ENCODE results near the gene CELSR2. TPM values are rescaled to one million over a fixed set of nuclear protein-coding genes. Genes with fewer than 3 reads are reported as not detected.
"Not testable (repeated sequence)": the region's sequence is repeated elsewhere in the genome, so short reads cannot be mapped to it uniquely, and the experiment has no call there.

Gene CELSR2
- polyA plus RNA-seq, 10 donors = 2.5 to 7.9 (median 4.2) TPM

DNA sequence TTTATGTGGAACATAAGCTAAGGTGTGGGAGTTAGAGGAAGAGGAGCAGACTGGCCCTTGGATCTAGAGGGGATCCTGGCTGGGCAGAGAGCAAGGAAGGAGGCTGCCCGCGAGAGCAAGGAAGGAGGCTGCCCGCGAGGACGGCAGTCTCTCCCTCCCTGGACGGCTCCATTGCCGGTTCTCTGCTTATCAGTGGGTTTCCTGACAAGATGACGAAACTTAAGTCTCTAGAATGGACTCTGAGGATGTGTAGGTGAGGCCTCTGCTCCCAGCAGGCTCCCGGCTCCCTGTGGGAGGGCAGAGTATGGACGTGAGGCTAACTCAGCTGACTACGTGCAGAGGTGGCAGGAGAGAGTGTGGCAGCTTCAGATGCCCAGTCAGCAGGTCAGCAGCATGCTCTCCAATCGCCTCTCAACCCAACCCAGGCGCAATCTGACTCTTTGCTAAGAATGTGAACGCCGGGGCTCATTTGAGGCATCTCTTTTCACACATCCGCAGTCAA lies 51.4 kb downstream of the CELSR2 start:
- no peak for DNase-seq

DNA sequence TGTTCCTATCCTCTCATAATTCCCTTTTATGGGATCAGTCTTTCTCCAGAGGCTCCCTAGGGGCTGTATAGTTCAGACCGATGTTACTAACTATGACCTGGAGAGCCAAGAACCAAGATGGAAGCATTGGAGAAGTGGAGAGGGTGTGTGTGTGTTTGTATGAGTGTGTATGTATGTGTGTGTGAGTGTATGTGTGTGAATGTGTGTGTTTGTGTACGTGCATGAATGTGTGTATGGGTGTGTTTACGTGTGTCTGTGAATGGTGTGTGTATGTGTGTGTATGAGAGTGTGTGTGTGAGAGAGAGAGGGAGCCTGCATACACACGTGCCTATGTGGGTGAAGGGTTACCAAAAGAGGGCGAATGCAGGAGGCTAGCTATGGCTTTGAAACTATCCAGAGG lies 52.5 kb downstream of the CELSR2 start:
- DNase-seq = no peak

DNA sequence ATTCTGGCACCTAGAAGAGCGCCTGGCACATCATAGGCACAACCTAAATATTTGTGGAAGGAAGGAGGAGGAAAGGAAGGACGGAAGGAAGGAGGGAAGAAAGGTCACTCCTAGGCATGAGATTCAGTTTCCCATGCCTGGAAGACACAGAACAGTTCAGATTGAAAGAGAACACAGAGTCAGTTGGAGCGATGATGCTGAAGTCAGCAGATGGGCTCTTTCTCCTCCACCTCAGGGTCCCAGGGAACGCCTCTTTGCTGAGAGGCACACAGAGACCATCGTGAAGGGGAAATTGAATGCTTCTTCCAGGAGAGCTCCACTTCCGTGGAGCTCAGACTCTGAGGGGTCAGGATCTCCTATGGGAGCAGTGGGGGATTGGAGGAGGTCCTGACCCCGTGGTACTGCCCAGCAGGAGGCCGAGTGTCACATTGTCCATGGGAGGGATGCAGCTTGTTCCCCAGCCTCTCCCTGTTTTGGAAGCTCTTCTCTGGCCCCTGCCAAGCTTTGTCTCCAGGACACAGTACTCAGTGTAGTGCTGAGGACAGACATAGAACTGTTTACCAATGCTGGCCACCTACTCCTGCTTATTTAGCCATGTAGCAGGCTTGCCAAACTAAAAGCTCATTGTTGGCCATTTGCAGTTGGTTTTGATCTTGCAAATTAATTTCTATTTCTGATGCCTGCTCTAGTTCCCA lies 55.0 kb downstream of the CELSR2 start:
- DNase-seq = no peak

DNA sequence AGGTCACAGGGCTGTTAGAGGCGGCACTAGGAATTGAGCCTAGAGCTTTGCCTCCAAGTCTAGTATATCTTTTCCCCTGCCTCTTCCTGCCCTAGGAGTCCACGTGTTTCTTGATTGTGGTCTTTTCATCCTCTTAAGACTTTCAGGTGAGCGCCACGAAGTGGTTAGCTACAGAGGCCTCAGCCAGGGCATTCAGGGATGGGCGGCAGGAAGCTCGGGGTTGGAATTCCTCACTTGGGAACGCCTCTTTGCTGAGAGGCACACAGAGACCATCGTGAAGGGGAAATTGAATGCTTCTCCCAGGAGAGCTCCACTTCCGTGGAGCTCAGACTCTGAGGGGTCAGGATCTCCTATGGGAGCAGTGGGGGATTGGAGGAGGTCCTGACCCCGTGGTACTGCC lies 56.7 kb downstream of the CELSR2 start:
- not testable (repeated sequence) for DNase-seq

DNA sequence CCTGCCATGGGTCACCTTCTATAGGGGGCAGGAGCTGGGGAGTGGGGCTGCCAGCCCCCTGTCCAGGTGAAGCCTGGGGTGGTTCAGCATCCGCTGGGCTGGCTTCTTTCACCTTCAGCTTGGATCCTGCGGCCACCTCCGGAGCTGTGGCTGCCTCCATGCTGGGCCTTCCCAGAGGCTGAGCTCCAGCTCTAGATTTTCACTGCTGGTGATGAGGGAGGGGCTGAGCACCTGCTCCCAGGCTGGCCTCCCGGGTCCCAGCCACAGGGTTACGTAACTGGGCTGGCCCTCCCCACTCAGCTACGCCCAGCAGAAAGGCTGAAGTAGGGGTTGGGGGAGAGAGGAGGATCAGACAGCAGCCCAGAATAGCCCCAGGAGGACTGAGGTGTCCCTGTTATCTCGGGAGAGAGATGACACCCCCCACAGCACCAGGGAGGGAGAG lies 57.5 kb downstream of the CELSR2 start, which contains the start of gene MYBPHL:
Gene MYBPHL, minus strand, starts transcription at position 180 of the 442 bp plus-strand sequence. Its CDS starts 20 bp downstream, at position 160.
- no peak for DNase-seq

DNA sequence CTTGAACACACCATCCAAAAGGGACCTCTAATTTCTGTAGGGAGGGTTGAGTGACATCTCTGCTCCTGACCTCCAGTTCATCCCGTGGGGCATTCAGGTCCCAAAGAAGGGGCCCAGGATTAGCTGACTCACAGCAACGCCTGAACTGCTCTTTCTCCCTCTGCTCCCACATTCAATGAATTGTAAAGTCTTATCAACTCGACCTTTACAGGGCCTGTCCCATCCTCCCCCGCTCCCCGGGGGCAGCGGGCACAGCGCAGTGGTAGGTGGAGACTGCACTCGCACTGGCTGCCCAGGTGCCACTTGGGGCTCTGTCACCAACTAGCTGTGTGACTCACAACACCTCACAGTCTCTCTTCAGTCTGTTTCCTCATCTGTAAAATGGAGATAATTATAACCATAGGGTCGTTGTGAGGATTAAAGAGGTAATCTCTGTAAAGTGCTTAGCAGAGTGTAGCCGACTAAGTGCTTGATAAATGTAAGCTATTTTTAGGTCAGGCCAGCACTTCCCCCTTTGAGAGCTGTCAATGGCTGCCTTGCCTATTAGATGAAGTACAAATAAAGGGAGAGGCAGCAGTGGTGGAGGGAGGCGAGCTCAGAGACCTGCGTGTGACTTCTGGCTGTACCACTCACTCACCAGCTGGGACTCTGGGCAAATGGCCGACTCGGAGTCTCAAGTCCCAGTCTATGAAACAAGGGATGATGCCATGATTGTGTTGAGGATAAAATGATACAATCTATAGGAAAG lies 58.1 kb downstream of the CELSR2 start:
- no peak for DNase-seq

DNA sequence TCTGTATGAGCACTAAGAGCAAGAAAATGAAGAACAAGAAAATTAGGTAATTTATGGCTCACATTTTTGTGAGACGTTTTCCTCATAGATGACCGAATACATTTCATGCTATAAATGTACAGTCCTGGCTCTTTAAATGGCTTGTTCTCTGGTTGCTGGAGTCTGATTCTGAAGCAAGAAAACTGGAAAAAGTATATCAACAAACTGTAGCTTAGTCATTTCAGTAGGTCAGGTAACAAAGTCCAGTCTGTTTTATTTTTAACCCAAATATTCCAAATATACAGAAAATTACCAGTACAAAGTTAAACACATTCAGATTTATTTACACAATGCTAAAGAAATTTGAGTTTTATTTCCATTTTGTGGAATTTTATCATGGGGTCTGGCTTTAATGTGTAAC lies 60.0 kb downstream of the CELSR2 start:
- DNase-seq = no peak

DNA sequence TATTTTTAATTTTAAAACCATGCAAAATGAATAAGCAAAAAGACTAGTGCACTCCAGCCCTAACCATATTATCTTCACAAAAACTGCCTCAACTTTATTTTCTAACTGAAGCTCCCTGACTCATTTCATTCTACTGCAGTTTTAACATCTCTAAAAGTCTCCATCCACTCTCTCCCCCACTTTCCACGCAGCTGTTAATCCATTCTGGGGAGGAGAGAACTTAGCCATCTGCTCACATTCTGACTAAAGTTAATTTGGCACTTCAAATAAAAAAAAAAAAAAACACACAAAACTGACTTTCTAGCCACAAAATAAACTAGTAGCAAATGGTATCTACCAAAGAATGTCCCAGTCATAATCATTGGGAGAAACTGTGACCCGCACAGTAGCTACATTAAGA lies 62.9 kb downstream of the CELSR2 start:
- no peak for DNase-seq

DNA sequence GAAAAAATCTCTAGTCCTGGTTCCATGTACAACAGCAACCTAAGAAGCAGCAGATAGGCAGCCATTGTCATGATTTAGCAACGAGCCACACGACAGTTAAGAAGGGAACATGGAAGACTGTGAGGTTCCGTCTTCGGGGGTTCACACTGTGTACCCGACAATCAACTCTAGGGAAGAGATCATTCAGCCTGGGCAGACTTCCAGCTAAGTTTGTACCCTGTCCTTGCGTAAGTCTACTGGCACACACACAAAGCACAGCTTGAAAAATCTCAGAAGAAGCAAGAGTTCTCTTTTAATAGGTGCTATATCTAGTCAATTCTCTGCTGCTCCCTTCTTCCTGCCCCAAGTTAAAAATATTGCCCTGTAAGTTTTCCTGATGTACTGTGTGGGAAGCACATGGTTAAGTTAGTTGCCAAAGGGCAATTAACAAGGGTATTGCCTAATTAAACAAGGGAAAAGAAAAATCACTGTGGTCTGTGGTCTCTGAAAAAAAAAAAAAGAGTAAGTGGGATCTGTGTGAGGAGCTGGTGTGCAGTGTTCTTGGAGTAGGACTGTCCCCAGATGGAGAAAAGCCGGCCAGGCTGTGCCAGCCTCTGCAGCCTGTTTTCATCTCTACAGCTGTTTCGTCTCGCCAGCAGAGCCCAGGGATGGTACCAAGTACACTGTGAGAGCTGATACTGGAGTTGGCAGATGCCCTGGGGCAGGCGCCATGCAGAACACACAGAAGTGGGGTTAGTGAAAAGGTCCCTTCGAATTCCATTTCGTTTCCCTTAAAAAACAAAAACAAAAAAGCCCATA lies 63.8 kb downstream of the CELSR2 start:
- DNase-seq = no peak

DNA sequence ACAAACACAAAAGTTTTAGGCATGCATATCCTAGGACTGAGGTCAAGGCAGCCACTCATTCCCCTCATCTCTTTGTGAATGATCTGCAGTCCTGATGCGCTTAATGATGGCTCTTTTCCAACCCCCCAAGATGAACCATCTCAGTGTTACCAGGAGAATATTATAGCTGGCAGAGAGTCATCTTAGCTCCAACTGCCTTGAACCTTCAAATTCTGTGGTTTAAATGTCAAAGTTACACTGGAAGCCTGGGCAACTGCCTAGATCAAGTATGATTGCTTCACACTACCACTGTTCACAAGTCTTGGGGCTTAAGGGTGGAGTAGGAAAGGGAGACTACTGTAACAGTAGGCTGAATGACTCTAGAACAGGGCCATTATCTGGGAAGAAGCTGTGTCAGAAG lies 65.5 kb downstream of the CELSR2 start:
- DNase-seq = no peak

DNA sequence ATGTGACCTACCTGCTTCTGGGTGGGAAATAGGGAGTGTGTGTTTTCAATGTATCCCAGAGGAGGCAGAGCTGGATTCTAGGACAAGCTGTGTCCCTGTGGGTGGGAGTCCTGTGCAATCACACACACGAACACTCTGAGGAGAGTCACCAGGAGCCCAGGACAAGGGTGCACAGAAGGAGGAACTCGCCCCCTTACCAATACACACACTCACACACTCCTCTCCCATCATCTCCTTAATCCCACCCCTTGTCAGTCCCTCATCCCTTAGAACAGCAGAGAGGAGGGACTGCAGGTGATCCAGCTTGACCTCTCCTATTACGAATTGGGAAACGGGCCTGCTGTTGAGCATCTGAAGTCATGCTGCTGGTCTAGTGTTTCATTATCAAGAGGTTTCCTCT lies 65.9 kb downstream of the CELSR2 start:
- DNase-seq = no peak

DNA sequence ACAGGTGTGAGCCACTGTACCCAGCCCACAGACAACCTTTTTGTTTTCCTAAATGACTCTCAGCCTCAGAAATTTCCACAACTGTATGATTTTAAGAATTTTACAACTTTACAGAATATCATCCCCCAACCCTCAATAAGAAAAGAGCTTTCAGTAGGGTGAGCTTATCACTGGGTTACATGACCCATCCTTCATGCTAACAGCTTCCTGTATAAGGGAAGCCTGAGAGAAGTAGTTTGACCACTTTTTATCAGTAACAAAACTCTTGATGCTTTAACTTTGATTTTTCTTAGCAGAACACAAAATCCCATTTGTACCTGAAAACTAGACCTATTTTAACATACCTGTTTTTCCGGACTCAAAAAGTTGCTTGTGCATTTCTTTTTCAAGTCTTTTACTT lies 67.2 kb downstream of the CELSR2 start:
- DNase-seq = no peak

DNA sequence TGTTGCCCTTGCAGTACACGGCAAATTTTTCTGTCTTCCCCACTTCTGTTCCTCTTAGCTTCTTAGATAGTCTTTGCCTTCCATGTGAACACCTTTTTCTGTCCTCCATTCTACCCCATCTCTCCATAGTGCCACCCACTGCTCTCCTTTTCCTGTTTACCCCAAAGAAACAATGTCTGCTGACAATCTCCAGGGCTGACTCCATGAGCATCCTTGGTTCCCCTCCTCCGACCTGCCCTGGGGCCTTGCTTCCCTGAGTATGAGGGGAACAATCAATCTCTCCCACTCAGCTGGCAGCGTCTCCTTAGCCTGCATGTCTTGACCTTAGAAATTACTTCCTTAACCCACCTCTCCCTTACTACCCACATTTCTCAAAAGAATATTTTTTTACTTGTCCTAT lies 69.8 kb downstream of the CELSR2 start:
- DNase-seq = no peak

DNA sequence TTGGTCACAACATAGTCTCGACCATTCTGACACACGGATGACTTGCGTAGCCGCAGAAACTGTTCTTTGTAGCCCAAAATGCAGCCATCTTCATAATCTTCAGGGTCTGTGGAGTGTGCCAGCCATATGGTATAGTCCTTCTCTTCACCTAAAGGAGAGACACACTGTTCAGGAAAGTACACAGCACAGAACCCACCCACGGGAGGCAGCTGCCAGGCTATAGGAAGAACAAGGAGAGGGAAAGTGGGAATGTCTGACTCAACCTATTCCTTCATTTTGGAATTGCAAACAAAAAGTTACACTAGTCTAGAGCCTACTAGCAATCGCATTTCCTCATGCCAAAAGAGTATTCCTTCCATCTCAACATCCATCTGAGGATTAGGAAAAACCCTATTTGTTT lies 73.6 kb downstream of the CELSR2 start:
- no peak for DNase-seq

Other genes with a start within 250 kb of the CELSR2 start
- 10 to 100 TPM in 9 of 10 donors, 1 to 10 TPM in 1; 9.6 to 14.7 (median 12.4) TPM for gene WDR47, start 207.4 kb upstream of the CELSR2 start, polyA plus RNA-seq (ENCODE audit: insufficient read length in 10 of 10)
- 10 to 100 TPM; 41.3 to 53.9 (median 49.9) TPM for gene TAF13, start 173.5 kb upstream of the CELSR2 start, polyA plus RNA-seq (ENCODE audit: insufficient read length in 10 of 10)
- 10 to 100 TPM; 32.5 to 46.5 (median 37.0) TPM for gene TMEM167B, start 158.8 kb upstream of the CELSR2 start, polyA plus RNA-seq (ENCODE audit: insufficient read length in 10 of 10)
- gene ELAPOR1, start 135.4 kb upstream of the CELSR2 start, polyA plus RNA-seq (ENCODE audit: insufficient read length in 10 of 10) = 1 to 10 TPM in 1 of 10 donors, under 1 TPM in 9; 0.19 to 1.0 (median 0.35) TPM
- 10 to 100 TPM; 79.7 to 94.0 (median 84.8) TPM for gene SARS1, start 35.6 kb upstream of the CELSR2 start, polyA plus RNA-seq (ENCODE audit: insufficient read length in 10 of 10)
- gene PSRC1, start 33.6 kb downstream of the CELSR2 start, polyA plus RNA-seq (ENCODE audit: insufficient read length in 10 of 10) = 10 to 100 TPM; 10.0 to 21.2 (median 13.3) TPM
- 1 to 10 TPM in 5 of 10 donors, under 1 TPM in 5; 0.40 to 1.9 (median 0.93) TPM for gene MYBPHL, start 57.5 kb downstream of the CELSR2 start, polyA plus RNA-seq (ENCODE audit: insufficient read length in 10 of 10)
- gene SORT1, start 148.4 kb downstream of the CELSR2 start, polyA plus RNA-seq (ENCODE audit: insufficient read length in 10 of 10) = 10 to 100 TPM; 21.9 to 45.5 (median 25.6) TPM
- gene PSMA5, start 176.9 kb downstream of the CELSR2 start, polyA plus RNA-seq (ENCODE audit: insufficient read length in 10 of 10) = 10 to 100 TPM; 61.8 to 90.0 (median 69.1) TPM
- 100 to 1,000 TPM in 9 of 10 donors, 10 to 100 TPM in 1; 90.2 to 305 (median 215) TPM for gene SYPL2, start 217.0 kb downstream of the CELSR2 start, polyA plus RNA-seq (ENCODE audit: insufficient read length in 10 of 10)
- gene ATXN7L2, start 234.4 kb downstream of the CELSR2 start, polyA plus RNA-seq (ENCODE audit: insufficient read length in 10 of 10) = 10 to 100 TPM; 11.8 to 32.9 (median 20.8) TPM
- gene CYB561D1, start 244.6 kb downstream of the CELSR2 start, polyA plus RNA-seq (ENCODE audit: insufficient read length in 10 of 10) = 10 to 100 TPM in 4 of 10 donors, 1 to 10 TPM in 6; 6.2 to 12.4 (median 9.2) TPM

All from muscle of back (tissue), 11 donors.